ENCODE measurements around the gene PLXDC1.
A peak's percentile ranks its signal among the peaks of the same experiment; 100 is the strongest.

Gene PLXDC1

DNA sequence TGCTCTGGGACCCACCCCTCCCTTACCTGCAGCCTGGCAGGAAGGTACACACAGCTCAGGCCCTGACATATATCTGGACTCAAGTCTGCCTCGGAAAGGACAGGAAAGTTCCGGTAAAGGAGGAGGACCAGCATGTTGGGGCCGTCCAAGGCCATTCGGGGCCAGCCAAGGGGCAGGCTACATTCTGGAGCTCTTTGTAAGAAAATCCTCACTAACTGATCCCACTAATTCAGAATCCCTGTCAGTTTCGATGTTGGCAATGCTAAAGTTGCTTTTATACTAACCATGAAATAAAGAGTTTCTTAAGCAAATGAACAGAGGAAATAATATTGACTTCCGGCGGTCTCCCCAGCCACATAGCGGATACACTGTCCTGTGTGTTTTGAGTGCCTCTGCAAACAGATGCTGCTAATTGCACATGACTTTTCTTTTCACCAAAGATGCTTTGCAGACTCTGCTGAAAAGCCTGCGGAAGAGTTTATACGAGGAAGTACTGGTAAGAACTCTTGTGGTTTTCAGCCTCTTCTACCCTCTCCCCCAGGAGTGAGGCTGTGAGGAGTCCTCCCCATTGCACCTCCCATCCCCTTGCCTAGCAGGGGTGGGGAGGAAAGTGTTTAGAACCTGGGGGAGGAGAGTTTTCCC lies 54.8 kb downstream of the PLXDC1 start:
- peak; percentile 57 for DNase-seq (ENCODE audit: low spot score)

DNA sequence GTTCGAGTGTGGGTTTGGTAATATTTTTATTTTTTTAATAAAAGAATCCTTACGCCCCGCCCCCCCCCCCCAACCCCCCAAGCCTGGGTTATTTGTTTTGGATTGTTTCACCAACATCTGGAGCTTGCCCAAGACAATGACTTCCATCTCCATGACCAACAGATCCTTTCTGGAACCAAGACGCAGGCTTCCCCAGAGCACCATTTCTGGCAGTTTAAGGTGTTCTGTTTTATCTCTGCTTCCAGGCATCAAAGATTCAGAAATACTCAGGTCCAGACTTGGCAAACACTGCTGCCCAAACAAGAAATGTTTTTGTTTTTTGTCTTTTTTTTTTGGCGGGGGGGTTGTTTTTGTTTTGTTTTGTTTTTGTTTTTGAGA lies 56.1 kb downstream of the PLXDC1 start:
- DNase-seq (ENCODE audit: low spot score) = no peak

DNA sequence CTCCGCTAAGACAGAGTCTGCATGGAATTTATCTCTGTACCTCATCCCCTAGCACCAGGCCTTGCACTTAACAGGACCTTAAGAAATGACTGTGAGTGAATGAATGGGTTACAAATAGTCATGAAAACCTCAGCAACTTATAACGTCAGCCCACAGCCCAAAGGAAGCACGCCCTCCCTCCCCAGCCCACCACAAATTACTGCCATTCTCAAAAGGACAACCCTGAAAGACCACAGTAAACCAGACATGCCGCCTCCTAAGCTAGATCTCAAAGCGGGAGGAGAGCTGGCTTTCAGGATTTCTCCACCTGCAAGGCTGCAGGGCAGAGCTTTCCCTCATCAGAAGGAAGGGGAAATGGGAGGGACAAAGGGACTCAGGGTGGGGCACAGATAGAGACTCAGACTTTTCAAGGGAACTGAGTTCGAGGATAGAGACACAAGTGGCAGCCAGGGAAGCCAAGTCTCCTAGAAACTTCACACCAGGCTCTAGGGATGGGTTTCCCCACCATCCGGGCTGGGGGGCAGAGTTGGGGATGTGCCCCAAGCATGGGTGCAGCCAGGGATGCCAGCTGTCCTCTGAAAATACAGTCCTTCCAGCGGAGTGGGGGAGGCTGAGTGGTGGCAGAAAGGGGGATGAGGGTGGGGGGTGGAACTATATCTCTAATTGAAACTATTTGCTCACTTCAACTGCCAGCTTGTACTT lies 56.7 kb downstream of the PLXDC1 start:
- DNase-seq (ENCODE audit: low spot score) = no peak

DNA sequence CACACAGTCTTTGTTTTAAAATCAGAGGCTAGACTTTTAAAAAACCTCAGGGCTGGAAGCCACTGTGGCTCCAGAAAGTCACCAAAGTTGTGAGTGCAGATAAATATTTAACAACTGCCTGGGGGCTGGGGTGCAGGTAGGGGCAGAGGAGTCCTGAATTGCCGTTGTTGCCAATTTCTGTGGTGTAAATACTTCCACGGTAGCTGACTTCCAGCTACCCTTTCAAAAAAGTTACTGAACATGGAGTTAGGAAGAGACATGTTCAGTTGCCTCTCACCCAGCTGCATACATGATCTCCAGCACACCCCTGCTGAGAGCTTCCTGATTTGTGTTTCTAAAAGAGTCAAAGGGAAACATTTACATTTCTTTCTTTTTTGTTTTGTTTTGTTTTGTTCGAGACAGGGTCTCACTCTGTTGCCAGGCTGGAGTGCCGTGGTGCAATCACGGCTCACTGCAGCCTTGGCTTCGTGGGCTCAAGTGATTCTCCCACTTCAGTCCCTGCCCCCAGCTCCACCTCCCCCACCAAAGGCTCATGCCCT lies 58.7 kb downstream of the PLXDC1 start:
- DNase-seq (ENCODE audit: low spot score) = no peak

DNA sequence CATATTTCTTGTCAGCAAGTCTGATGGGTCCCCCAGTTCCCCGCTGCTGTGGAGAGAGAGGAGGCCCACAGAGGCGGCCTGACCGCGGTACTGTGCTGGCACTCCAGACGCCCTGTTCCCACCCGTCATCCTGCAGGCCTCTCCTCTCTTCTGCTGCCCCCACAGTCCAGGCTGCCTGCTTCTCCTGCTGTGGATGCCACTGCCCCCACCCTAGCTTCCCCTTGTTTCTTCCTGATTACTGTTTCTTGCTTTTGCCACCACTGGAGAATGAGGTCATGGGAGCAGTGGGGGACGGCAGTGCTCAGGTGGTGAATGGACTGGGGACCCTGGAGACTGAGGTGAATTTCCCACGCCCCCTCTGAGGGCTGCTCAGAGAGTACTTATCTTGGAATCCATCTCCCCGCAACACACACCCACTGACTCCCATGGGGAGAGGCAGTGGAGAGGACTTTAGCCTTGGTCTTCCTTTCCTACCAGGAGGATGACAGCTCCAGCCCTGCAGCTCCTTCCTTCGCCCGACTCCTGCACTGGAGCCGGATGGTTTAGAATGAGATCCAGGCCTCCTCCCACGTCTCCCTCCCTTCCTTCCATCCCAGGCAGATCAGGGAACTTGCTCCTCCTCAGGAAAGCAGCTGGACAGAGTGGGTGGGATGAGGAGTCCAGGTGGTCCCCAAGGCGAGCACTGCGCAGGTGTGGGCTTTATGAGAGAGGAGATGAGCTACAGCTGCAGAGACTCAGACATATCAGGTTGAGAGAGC lies 60.4 kb downstream of the PLXDC1 start:
- no peak for DNase-seq (ENCODE audit: low spot score)

DNA sequence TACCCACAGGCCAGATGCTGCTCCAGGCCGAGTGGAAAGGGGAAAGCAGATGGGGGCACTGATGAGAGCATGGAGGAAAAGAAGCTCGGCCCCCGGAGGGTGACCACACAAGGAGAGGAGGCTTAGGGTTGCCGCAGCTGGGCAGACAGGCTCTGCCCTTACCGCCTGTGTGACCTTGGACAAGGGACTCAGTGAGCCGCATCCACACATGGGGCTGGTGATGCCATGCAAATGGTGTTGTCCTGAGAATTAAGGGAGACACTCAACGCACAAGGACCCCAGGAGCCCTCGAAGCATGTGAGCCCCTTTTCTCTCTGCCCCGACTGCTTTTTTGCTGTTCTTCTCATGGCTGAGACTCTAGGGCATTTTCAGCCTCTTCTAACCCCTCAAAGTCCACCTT lies 61.0 kb downstream of the PLXDC1 start:
- DNase-seq (ENCODE audit: low spot score) = no peak

DNA sequence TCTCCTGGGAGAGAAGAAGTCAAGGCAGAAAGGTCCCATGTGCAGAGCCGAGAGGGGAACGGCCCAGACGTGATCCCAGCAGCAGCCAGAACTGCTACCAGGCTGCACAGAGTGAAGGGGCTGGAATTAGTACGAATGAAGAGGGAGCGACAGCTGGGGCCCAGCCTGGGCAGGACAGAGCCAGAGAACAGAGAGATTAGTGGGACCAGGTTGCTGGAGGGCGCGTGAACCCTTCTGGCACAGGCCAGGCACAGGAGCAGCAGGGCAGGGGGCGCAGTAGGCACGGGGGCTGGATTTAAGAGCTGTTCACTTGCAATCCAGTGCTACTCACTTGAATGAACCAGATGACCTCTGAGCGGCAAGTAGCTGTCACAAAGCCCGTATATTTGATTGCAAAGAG lies 66.9 kb downstream of the PLXDC1 start:
- DNase-seq (ENCODE audit: low spot score) = no peak

DNA sequence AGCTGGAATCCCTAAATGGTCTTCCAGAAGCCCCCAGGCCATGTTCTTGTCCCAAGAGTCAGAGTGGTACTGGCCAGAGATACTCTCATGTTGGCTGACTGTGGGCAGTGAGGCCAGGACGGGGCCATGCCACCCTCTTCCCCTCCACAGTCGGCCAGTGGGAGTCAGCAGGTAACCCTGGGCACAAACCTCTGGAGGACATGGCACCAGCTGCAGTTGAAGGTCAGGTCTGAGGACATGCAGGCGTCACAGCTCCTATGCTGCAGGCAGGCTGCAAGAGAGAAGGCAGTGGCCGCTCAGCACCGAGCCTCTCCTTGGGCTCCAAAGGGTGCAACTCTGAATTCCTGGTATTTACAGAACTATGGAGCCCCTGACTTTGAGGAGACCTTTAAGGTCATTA lies 68.2 kb downstream of the PLXDC1 start:
- DNase-seq (ENCODE audit: low spot score) = no peak

DNA sequence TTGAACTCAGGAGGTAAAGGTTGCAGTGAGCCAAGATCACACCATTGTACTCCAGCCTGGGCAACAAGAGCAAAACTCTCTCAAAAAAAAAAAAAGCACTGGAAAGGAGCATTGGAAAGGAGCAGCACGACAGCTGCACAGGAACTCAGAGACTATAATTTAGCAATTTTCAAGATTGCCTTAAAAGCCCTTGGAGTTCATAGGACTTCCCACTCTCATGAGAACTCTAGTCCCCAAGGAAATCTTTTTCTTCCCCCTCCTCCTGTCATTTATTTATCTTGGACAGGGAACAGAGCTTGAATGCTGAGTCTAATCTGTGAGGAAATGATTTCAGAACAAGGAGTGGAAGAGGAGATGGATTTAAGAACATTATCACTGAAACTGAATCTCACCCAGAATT lies 69.0 kb downstream of the PLXDC1 start:
- DNase-seq (ENCODE audit: low spot score) = no peak

DNA sequence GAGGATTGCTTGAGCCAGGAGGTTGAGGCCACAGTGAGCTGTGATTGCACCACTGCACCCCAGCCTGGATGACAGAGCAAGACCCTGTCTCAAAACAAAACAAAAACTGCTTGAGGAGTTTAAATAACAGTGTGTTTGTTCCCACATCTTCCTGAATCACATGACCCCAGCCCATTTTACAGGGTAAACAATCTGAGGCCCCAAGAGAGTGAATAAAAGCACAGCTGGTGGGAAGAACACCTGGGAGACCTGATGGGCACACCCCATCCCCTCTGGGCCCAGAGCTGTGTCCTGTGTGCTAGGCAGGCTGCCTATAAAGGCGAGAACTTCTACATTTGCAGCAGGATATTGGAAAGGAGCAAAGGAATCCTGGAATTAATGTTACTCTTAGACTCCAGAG lies 69.6 kb downstream of the PLXDC1 start:
- DNase-seq (ENCODE audit: low spot score) = no peak

DNA sequence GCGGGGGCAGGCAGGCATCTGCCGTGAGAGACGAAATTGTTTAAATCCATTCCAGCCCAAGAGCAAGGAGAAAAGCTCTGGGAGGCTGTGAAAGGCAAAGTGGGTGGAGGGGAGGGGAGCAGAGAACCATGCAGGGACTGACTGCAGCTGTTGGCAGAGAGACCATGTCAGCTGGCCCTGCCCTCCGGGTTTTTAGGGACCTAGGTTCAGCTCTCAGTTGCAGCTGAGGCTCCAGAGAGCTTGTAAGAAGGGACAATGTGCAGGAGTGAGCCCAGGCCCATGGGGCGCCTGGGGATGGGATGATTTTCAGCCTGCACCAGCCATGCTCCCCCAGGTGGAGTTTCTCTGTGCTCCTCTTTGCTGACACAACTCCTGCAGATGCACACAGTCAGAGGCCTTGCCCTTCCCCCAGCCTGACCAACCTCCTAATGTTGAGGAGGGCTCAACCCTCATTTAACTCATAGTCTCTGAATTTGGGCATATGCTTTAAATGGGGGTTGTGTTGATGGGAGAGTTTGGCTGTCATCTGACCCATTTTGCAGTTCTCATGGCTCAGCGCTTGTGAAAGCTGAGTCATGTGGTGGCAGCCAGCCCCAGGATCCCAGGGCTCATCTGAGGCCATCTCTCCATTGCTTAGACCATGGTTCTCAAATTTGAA lies 70.9 kb downstream of the PLXDC1 start:
- DNase-seq (ENCODE audit: low spot score) = no peak

DNA sequence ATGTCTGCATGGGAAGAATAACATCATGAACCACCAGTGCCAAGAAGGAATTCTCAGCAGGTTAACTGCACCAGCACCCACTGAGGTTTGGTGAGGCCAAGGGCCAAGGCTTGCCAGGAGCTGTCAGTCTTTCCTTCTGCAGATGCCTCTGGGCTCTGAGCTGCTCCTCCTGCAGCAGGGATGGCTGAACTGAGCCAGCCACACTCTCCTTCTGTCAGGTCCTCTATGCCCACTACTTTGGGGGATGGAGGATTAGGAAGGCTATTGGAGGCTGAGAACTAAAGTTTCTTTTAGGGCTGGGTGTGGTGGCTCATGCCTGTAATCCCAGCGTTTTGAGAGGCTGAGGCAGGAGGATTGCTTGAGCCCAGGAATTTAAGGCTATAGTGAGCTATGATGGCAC lies 71.6 kb downstream of the PLXDC1 start:
- no peak for DNase-seq (ENCODE audit: low spot score)

DNA sequence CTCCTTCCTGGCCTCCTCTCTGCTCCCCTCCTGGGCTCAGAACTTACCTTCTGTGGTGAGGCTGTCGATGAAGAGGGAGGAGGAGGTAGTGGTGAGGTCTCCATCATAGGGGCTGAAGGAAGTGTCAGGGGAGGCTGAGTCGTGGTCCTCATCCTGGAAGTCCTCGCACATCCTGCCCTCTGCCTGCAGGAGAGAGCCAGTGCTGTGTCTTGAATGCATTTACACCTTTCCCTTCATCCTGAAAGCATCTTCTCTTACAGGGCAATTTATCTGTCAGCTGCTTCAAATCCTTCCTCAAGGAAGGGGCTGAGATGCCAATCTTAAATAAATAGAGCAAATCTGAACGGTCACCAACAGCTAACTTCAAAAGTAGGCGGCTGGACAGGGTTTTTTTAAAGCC lies 73.6 kb downstream of the PLXDC1 start:
- no peak for DNase-seq (ENCODE audit: low spot score)

DNA sequence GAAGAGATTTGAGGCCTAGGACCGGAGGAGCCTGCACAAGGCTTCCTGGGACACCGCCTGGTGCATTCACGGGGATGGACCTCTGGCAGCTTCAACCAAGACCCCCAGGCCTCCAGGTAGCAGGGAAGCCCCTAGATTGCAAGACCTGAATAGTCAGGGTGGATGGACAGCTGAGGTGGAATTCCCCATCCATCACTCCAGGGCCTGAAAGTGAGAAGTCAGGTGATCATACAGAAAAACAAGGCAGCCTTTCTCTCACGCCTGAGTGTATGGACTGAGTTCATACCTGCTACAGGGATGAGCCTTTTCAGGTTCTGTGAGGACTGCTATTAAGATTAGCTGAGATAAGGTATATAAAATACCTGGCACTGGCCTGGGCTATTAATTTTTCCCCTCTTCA lies 74.2 kb downstream of the PLXDC1 start:
- DNase-seq (ENCODE audit: low spot score) = no peak

DNA sequence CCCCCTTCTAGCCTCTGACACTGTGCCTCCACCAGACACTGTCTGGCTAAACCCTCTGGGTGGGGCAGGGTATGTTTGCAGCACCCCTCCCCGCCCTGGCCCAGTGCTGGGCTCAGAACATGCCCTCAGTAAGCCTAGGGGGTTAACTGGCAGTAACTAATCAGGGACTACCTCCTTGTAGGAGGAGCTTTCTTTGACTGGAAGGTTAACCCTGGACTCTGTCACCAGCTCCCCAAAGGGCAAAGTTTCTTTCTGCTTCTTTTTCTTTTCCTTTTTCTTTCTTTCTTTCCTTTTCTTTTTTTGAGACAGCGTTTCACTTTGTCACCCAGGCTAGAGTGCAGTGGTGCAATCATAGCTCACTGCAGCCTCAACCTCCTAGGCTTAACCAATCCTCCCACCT lies 76.8 kb downstream of the PLXDC1 start:
- no peak for DNase-seq (ENCODE audit: low spot score)

DNA sequence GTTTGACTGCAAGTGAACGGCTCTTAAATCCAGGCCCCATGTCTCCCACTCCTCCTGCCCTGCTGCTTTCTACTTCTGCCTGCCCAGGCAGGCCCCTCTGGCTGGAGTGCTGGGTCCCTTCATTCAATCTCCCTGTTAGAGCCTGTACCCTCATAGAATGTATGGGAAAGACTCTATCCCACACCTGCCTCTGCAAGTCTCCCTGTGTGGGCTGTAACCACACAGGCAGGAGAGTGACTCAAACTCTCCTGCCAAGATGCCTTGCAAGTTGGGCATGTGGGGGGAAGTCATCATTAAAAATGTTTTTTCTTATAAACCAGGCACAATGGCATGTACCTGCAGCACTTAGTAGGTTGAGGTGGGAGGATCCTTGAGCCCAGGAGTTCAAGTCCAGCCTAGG lies 77.5 kb downstream of the PLXDC1 start:
- no peak for DNase-seq (ENCODE audit: low spot score)

DNA sequence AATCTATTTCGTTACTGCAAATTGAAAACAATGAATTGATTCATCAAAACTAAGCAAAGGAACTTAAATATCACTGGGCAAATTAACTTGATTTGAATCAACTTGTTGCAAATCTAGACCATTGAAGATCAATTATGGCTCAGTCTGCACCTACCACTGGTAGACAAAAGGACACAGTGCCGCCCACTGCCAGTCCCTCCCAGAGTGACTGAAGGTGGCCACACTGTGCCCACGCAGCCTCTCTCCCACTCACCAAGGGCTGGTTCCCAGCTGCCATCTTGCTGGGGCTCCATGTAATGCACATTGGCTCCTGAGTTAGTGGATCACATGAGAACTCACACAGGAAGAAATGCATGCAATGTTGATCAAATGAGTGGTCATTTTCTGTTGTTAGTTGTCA lies 78.1 kb downstream of the PLXDC1 start:
- no peak for DNase-seq (ENCODE audit: low spot score)

DNA sequence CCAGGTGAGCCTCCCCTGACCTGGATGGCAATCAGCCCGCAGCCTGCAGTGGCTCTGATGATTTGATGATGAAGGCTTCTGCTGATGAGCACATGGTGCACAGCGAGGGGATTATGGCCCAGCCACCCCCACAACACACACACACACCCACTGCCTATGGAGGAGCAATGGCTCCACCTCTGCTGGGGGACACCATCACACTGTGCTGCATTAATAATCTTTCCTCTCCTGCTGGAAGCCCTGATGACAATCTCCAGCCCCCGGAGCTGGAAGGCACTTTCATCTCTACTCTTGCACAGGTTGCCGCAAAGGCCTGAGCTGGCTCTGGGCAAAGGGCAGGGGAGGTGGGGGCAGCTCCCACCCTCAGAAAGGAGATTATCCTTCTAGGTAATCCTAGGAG lies 79.9 kb downstream of the PLXDC1 start:
- no peak for DNase-seq (ENCODE audit: low spot score)

DNA sequence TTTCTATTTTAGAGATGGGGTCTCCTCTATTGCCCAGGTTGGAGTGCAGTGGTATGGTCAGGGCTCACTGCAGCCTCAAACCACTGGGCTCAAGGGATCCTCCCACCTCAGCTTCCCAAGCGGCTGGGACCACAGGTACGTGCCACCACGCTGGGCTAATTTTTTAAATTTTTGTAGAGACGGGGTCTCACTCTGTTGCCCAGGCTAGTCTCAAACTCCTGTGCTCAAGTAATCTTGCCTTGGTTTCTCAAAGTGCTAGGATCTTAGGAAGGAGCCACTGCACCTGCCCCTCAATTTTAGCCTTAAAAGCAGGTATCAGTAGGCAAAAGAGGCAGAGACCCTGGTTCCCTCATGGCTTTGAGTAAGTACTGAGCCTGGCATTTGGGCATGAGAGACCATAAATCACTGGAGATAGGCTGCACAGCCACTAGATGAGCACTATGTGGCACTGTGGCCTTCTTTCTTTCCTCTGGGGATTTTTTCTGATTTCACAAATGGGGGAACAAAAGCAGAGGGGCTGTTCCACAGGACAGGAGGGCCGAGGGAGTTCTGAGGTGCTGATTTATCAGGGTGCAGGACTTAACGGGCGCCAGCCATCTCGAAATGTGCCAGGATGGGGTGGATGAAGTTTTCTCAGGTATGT lies 82.2 kb downstream of the PLXDC1 start:
- DNase-seq (ENCODE audit: low spot score) = peak; percentile 46

DNA sequence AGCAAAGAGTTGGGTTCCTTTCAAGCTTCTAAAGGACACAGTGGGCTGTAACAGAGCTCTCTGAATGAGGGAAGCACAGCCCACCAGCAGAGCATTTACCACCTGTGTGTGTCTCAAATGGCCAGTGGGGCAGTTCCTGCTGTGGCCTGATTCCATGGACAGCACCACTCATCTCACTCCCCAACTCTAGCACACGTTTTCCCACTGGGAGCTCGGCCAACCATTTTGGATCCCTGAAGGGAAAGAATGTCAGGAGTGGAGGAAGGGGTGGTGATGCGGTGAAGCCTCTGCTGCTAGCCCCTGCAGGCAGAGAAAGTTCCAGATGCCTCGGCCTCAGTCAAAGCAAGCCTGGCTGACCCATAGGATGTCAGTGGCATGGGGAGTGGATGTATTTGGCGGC lies 86.6 kb downstream of the PLXDC1 start:
- DNase-seq (ENCODE audit: low spot score) = no peak

DNA sequence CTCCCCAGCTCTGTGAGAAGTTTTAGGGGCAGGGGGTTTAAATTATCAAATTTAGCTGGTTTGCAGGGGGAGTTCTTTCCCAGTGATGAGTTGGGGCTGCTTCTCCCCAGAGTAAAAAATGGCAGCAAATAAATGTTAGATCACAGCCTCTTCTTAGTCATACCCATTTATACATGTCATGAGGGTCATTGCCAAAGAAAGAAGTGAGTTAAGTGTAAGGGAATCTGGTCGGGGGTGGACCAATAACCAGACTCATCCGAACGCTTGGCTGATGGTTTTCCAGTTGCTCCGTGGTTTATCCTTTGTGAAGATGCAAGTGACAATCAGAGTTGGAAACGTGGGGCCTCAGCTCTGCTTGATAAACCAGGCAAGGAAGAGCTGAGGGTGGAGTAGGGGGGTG lies 87.1 kb downstream of the PLXDC1 start:
- no peak for DNase-seq (ENCODE audit: low spot score)

DNA sequence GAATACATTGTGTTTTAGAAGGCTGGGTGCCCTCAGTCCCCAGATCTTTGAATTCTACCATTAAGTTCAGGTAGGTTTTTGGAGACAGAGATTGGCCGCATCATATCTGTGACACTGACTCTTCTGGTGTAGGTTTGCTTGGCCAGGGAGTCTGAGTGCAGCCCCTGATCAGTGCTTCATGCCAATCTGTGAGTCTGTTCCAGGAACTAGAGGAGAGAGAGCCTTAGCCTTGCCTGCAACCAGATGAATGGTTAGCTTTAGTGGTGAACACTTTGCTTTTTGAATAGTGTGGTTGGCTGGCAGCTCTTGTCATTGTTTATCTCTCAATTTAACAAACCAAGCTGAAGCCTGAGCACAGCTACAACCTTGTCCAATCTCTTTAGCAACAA lies 87.8 kb downstream of the PLXDC1 start:
- DNase-seq (ENCODE audit: low spot score) = no peak
